GM23248 (cell line): ENCODE data around the gene ACOX3.

ENCODE experiments used
- EZH2 ChIP-seq: fragments of 200-600 bp; sonication (generic); IDR thresholded peaks from 2 replicates; pipeline ENCODE4 v1.6.1; 2018; ENCODE audit warnings: antibody characterized with exemption, mild to moderate bottlenecking; ENCODE audit not compliant: insufficient read depth, poor library complexity, severe bottlenecking
- EZH2phosphoT487 ChIP-seq: fragments of 200-600 bp; sonication (generic); IDR thresholded peaks from 2 replicates; pipeline ENCODE4 v1.6.1; 2018; ENCODE audit warnings: antibody characterized with exemption, moderate library complexity, mild to moderate bottlenecking, low read depth; ENCODE audit not compliant: insufficient read depth

- TF ChIP-seq EZH2 (no peak), EZH2phosphoT487 (no peak)
Measured at GRCh38 chr4:8364848-8365350, 75.6 kb downstream of the ACOX3 start.
